ENCODE results near the gene ACADVL.
"Not testable (repeated sequence)": the region's sequence is repeated elsewhere in the genome, so short reads cannot be mapped to it uniquely, and the experiment has no call there.

Gene ACADVL

DNA sequence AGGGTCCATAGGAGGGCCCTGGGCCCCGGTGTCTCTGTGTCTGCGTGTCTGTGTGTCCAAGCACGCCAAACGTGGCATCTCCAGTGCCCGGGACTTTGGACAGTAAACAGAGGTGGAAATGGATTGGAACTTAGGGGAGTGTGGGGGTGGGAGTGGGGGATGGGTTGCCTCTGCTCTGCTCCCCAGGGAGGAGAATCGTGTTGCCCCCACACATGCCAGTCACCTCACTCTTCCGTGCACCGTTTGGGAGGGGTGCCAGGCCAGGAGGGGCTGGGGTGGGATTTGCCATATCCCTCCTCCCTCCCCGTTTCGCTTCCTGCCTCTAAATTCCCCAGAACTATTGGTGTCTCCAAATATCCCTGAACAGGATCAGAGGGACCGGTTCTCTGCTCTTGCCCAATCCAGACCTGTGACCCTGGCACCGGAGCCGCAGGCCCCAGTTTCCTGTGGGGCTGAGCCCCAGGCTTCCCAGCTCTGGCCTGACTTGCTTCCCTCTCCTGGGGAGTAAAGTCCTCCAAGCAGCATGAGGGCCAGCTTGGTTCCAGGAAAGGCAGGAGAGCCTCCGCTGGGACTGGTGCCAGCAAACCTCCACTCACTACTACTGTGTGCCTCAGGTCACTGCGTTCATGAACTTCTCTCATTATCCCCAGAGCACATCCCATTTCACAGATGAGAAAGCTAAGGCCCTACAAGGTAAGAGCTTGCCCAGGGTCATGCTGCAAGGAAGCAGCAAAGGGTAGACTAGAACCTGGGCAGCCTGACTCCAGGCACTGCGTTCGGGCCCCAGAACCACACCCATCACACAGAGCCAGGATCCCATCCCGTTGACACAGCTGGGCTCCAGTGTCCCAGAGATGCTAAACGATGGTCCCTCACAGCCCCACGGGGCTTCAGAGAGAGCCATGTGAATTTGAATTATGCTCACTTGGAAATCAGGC lies 40.2 kb upstream of the ACADVL start, which contains the start of gene ASGR1:
ASGR1 (minus strand) TSS at position 54 of the 938 bp plus-strand sequence. CDS start 807 bp downstream, outside the sequence.
- peaks cover 13% of the 10 kb centered on the region for H3K27me3 ChIP-seq (ENCODE audit: control insufficient read depth, insufficient read depth, low read length)
- H3K27ac ChIP-seq (ENCODE audit: low read depth, low read length), result no peak within 1 kb of the TSS
- H3K36me3 ChIP-seq (ENCODE audit: control insufficient read depth, insufficient read depth, low read length), result no peaks in the 10 kb centered on the region
- peak within 1 kb of the TSS; percentile 70 for H3K4me3 ChIP-seq (ENCODE audit: low read length)
- no peak within 1 kb of the TSS for H3K9ac ChIP-seq (ENCODE audit: low read length)
- H3K4me1 ChIP-seq (ENCODE audit: control insufficient read depth, insufficient read depth, low read length), result peaks cover 9% of the 10 kb centered on the region

DNA sequence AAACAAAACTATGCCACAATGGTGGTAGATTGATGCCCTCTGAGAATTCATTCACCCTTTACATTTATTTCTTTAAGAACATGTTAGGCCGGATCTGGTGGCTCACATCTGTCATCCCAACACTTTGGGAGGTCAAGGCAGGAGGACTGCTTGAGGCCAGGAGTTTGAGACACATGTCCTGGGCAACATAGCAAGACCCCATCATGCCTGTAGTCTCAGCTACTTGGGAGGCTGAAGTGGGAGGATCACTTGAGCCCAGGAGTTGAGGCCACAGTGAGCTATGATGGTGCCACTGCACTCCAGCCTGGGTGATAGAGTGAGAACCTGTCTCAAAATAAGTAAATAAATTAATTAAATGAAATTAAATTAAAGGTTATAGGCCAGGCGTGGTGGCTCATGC lies 37.6 kb upstream of the ACADVL start:
- not testable (repeated sequence) for H3K27ac ChIP-seq (ENCODE audit: low read depth, low read length); H3K4me1 ChIP-seq (ENCODE audit: control insufficient read depth, insufficient read depth, low read length); H3K4me3 ChIP-seq (ENCODE audit: low read length); H3K27me3 ChIP-seq (ENCODE audit: control insufficient read depth, insufficient read depth, low read length); H3K36me3 ChIP-seq (ENCODE audit: control insufficient read depth, insufficient read depth, low read length); H3K9ac ChIP-seq (ENCODE audit: low read length)

DNA sequence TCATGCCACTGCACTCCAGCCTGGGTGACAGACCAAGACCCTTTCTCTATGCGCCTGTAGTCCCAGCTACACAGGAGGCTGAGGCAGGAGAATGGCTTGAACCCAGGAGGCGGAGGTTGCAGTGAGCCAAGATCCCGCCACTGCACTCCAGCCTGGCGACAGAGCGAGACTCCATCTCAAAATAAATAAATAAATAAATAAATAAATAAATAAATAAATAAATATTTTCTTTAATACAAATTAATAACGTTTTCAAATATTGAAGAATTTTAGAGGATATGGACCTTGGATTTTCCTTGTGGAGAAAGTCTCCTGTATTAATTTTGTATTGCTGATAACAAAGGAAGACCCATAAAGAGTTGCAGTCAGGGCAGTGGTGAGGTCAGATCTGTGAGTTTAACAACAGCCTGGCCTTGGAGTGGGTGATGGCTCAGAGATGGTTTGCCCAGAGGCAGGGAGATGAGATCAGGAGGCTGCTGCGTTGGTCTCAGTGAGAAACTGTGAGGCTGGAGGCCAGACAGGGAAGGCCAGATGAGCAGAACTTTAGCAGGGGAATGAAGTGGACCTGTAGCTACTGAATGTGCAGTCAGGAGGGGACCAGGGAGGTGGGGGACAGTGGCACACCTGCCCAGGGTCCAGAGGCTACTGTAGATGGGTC lies 36.2 kb upstream of the ACADVL start:
- H3K4me3 ChIP-seq (ENCODE audit: low read length), result no peak overlapping the region
- no peaks in the 10 kb centered on the region for H3K27me3 ChIP-seq (ENCODE audit: control insufficient read depth, insufficient read depth, low read length)
- H3K27ac ChIP-seq (ENCODE audit: low read depth, low read length), result no peak overlapping the region
- no peak overlapping the region for H3K9ac ChIP-seq (ENCODE audit: low read length)
- H3K4me1 ChIP-seq (ENCODE audit: control insufficient read depth, insufficient read depth, low read length), result no peaks in the 10 kb centered on the region
- H3K36me3 ChIP-seq (ENCODE audit: control insufficient read depth, insufficient read depth, low read length), result no peaks in the 10 kb centered on the region

- no peak overlapping the region for H3K9ac ChIP-seq (ENCODE audit: low read length)
- H3K27me3 ChIP-seq (ENCODE audit: control insufficient read depth, insufficient read depth, low read length), result no peaks in the 10 kb centered on the region
- no peaks in the 10 kb centered on the region for H3K36me3 ChIP-seq (ENCODE audit: control insufficient read depth, insufficient read depth, low read length)
- H3K4me1 ChIP-seq (ENCODE audit: control insufficient read depth, insufficient read depth, low read length), result no peaks in the 10 kb centered on the region
- H3K27ac ChIP-seq (ENCODE audit: low read depth, low read length), result no peak overlapping the region
- H3K4me3 ChIP-seq (ENCODE audit: low read length), result no peak overlapping the region
Measured at GRCh38 chr17:7184091-7184488, 35.6 kb upstream of the ACADVL start.

DNA sequence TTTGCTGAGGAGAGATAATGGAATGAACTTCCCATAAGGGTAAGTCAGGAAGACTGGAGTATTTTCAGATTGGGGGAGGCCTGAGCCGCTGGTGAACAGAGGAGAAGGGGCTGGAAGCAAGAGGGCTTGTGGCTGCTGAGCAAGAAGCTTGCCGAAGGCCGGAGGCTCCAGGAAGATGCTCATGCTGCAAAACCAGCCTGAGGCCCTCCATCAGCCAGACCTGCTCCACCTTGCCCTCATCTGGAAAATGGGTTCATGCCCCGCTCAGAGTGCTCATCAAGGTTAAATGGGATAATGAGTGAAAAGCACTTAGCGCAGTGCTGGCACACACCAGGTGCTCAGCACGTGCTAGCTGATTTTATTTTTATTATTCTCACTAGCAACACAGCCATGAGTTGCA lies 35.1 kb upstream of the ACADVL start:
- H3K27ac ChIP-seq (ENCODE audit: low read depth, low read length), result no peak overlapping the region
- no peak overlapping the region for H3K9ac ChIP-seq (ENCODE audit: low read length)
- no peaks in the 10 kb centered on the region for H3K36me3 ChIP-seq (ENCODE audit: control insufficient read depth, insufficient read depth, low read length)
- H3K27me3 ChIP-seq (ENCODE audit: control insufficient read depth, insufficient read depth, low read length), result no peaks in the 10 kb centered on the region
- no peaks in the 10 kb centered on the region for H3K4me1 ChIP-seq (ENCODE audit: control insufficient read depth, insufficient read depth, low read length)
- H3K4me3 ChIP-seq (ENCODE audit: low read length), result no peak overlapping the region

DNA sequence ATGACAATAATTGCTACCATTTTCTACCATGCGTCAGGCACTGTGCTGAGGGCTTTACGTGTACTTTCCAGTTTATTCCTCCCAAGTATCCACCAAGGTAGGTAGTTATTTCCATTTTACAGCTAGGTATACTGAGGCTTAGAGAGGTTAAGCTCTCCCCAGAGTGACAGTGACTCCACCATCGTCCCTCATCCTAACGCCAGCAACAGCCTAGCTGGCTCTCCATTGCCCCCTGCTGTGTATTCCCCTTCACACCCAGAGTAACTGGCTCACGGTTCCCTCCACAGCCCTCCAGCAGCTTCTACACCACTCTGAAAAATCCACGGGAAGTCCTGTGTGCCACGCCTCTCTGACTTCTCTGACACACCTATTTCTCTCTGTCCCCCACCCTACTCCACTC lies 33.5 kb upstream of the ACADVL start:
- no peak overlapping the region for H3K27ac ChIP-seq (ENCODE audit: low read depth, low read length)
- H3K36me3 ChIP-seq (ENCODE audit: control insufficient read depth, insufficient read depth, low read length), result no peaks in the 10 kb centered on the region
- H3K4me3 ChIP-seq (ENCODE audit: low read length), result no peak overlapping the region
- H3K9ac ChIP-seq (ENCODE audit: low read length), result no peak overlapping the region
- no peaks in the 10 kb centered on the region for H3K4me1 ChIP-seq (ENCODE audit: control insufficient read depth, insufficient read depth, low read length)
- no peaks in the 10 kb centered on the region for H3K27me3 ChIP-seq (ENCODE audit: control insufficient read depth, insufficient read depth, low read length)

DNA sequence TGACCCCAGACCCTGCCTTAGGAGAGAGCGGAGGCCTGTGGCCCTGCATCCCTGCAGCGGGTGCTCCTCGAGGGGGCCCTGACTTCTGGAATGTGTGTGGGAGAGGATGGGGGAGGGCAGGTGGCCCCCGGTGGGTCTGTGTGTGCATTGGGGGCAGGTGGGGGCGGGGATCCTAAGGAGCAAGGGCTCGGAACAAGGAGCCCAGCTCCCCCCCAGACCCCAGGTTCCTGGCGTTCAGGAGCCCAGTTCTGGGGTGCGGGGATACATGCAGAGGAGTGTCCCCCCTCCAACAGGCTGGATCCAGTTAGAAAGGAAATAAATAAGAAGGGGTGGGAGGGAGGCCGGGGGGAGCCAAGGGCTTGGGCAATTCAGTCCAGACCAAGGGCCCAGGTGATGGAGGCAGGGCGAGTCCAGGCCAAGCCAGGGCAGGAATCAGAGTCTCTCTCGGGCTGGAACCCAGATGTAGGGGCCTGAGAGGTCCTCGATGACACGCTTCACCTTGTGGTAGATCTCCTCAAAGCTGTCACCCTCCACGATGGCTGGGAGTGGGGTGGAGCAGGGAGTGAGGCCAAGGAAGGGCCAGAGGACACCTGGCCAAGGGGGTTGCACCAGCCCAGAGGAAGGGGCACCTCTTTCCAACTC lies 29.3 kb upstream of the ACADVL start:
- H3K9ac ChIP-seq (ENCODE audit: low read length), result no peak overlapping the region
- H3K4me3 ChIP-seq (ENCODE audit: low read length), result no peak overlapping the region
- no peak overlapping the region for H3K27ac ChIP-seq (ENCODE audit: low read depth, low read length)

DNA sequence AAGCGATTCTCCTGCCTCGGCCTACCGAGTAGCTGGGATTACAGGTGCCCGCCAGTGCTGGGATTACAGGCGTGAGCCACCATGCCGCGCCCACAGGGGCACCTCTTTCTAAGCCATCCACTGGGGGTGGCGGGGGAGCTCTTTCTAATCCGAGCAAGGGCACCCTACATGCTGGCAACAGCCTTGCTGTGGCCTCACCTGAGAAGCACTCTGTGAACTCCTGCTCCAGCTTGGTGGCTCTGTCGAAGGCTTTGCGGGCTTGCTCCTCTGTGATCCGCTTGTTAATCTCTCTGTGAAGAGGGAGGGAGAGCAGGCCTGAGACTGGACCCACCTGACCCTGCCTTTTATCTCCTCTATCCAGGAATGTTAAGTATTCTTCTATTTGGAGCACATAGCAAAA lies 28.7 kb upstream of the ACADVL start:
- Histone ChIP-seq H3K36me3 (ENCODE audit: control insufficient read depth, insufficient read depth, low read length) (peaks cover 15% of the 10 kb centered on the region), H3K27me3 (ENCODE audit: control insufficient read depth, insufficient read depth, low read length) (no peaks in the 10 kb centered on the region), H3K4me3 (ENCODE audit: low read length) (no peak overlapping the region), H3K27ac (ENCODE audit: low read depth, low read length) (no peak overlapping the region), H3K4me1 (ENCODE audit: control insufficient read depth, insufficient read depth, low read length) (no peaks in the 10 kb centered on the region), H3K9ac (ENCODE audit: low read length) (no peak overlapping the region)

More for the DNA sequence above, 29.3 kb upstream of the ACADVL start:
- Histone ChIP-seq H3K36me3 (ENCODE audit: control insufficient read depth, insufficient read depth, low read length) (peaks cover 9% of the 10 kb centered on the region), H3K27me3 (ENCODE audit: control insufficient read depth, insufficient read depth, low read length) (no peaks in the 10 kb centered on the region), H3K4me1 (ENCODE audit: control insufficient read depth, insufficient read depth, low read length) (no peaks in the 10 kb centered on the region)

GRCh38 chr17:7191571-7192270 lies 28.0 kb upstream of the ACADVL start:
- Histone ChIP-seq H3K27ac (ENCODE audit: low read depth, low read length) (no peak overlapping the region), H3K9ac (ENCODE audit: low read length) (no peak overlapping the region), H3K36me3 (ENCODE audit: control insufficient read depth, insufficient read depth, low read length) (peaks cover 15% of the 10 kb centered on the region), H3K27me3 (ENCODE audit: control insufficient read depth, insufficient read depth, low read length) (no peaks in the 10 kb centered on the region), H3K4me1 (ENCODE audit: control insufficient read depth, insufficient read depth, low read length) (no peaks in the 10 kb centered on the region), H3K4me3 (ENCODE audit: low read length) (no peak overlapping the region)

GRCh38 chr17:7192271-7192937 lies 27.3 kb upstream of the ACADVL start:
- peaks cover 15% of the 10 kb centered on the region for H3K36me3 ChIP-seq (ENCODE audit: control insufficient read depth, insufficient read depth, low read length)

DNA sequence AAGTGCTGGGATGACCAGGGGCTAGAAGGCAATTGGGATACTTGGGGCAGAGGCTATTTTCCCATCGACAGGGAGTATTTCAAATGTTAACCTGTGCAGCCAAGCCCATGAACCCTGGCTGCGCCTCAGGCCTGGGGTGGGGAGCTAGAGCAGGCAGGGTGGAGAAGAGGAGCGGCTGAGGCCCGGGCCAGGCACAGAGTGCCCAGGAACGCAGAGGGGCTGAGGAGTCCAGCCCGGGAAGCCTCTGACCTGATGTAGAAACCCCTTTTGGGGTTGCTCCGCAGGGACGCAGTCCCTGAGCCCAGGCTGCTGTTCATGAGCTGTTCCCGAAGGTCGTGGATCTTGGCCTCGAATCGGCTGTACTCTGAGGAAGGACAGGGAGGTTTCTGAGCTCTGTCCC lies 23.8 kb upstream of the ACADVL start:
- H3K36me3 ChIP-seq (ENCODE audit: control insufficient read depth, insufficient read depth, low read length), result peaks cover 15% of the 10 kb centered on the region
- no peaks in the 10 kb centered on the region for H3K27me3 ChIP-seq (ENCODE audit: control insufficient read depth, insufficient read depth, low read length)
- no peaks in the 10 kb centered on the region for H3K4me1 ChIP-seq (ENCODE audit: control insufficient read depth, insufficient read depth, low read length)
- H3K9ac ChIP-seq (ENCODE audit: low read length), result no peak overlapping the region
- H3K27ac ChIP-seq (ENCODE audit: low read depth, low read length), result no peak overlapping the region
- H3K4me3 ChIP-seq (ENCODE audit: low read length), result no peak overlapping the region

More at GRCh38 chr17:7192271-7192937, 27.3 kb upstream of the ACADVL start:
- Histone ChIP-seq H3K27ac (ENCODE audit: low read depth, low read length) (no peak overlapping the region), H3K9ac (ENCODE audit: low read length) (no peak overlapping the region), H3K27me3 (ENCODE audit: control insufficient read depth, insufficient read depth, low read length) (no peaks in the 10 kb centered on the region), H3K4me3 (ENCODE audit: low read length) (no peak overlapping the region), H3K4me1 (ENCODE audit: control insufficient read depth, insufficient read depth, low read length) (no peaks in the 10 kb centered on the region)

Data from rectal smooth muscle tissue (tissue), 1 donor.